Measurements from ENCODE around the gene TACC2.
A peak's percentile ranks its signal among the peaks of the same experiment; 100 is the strongest.

The TACC2 gene

DNA sequence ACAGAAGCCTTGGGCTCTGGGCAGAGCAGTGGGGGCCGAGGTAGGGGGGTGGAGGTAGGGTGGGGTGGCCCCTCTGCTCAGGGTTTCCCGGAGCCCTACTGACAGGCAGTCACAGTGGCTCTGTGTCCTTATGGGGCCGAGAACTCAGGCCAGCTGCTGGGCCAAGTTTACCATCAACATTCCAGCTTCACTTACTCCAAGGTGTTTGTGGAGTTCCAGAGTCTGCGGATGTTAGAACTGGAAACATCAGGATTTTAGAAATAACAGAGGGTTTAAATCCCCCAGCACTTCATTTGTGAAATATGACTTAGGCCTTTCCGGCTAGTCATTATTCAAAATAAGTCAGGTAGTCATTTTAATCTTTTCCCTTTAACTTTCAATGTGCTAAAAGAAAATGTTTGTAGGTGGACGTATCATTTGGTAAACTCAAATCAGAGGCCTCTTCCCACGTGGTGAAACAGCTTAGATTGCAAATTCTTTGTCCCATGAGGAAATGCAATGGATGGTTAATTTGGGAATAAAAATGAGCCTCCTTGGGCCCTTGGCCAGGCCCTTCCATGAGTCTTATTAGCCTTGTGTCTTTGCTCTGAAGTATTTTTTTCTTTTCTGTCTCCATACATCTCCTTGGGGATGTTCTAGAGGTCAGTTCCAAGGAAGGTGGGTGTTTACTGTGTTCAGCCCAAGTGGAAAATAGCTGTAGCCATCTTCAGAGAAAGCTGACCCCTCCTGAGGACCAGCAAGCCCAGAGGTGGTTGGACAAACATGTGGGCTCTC lies 182.5 kb downstream of the TACC2 start:
- DNase-seq: no peak

DNA sequence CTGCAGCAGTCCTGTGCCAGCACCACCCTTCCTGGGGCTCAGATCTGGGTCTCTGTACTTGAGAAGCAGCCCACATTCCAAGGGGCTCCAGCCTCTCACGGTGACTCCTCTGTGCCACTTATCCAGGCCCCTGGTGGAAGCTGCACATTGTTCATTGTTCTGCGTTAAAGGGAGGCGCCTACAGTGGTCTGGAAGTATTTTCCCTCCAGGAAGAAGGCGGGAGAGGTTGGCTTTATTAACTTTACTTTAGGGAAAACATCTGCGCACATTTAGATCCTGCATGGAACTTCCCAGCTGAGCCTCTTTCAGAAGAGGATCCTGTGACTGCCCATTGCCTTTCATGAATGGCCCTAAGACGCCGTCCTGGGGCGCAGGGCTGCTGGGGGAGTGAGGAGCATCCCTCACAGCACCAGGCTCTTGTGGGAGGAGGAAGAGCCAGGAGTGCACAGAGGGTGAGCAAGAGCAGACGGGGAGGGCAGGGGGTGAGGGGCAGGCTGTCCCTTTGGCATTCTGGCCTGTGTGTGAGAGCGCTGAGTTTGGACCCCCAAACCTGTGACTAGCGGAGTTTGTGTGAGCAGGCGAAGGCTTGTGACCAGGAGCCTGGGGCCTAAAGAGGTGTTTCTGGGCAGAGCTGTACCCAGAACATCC lies 183.5 kb downstream of the TACC2 start:
- no peak for DNase-seq

DNA sequence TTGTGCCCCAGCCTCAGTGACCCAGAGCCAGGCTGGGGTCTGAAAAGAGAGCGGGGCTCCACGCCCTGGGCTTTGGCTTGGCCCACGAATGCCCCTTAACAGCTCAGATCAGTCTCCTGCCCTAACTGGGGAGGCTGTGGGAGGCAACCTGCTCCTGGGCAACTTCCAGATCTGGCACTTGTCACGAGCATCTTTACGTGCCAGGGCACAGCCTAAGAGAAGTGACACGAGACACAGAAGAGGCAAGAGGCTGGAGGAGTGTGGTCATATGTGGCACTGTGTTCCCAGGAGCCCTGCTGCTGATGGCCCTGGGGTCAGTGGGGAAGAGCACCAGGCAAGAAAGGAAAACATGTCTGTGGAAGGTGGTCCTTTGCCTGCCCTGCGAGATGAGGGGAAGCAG lies 184.4 kb downstream of the TACC2 start:
- no peak for DNase-seq

DNA sequence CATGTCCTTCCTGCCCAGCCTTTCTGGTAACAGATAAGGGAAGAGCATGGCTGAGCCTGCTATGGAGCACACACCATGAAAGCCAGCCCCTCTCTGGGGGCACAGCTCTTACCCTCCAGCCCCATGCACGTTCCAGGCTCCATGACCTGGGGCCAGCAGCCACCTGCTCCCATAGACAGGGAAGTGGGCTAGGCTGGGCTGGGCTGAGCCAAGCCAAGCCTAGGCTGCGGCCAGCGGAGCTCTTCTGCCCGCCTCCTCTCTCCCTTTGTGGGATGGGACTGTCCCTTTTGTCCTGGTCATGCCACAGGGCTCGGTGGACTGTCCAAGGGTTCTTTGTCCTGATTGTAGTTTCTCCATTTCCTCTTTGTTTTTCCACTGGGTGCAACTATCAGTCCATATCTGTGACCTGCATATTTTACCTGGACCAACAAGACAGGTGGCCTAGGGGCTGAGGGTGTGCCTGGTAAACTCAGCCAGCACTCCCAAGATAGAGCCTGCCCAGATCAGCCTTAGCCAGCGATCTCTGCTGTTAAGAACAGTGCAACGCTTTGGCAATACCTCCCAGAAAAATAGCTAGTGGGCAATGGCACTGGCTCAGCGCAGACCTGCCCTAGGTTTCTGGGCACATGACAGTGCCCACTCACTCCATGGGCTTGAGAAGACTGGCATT lies 184.9 kb downstream of the TACC2 start:
- DNase-seq: no peak

DNA sequence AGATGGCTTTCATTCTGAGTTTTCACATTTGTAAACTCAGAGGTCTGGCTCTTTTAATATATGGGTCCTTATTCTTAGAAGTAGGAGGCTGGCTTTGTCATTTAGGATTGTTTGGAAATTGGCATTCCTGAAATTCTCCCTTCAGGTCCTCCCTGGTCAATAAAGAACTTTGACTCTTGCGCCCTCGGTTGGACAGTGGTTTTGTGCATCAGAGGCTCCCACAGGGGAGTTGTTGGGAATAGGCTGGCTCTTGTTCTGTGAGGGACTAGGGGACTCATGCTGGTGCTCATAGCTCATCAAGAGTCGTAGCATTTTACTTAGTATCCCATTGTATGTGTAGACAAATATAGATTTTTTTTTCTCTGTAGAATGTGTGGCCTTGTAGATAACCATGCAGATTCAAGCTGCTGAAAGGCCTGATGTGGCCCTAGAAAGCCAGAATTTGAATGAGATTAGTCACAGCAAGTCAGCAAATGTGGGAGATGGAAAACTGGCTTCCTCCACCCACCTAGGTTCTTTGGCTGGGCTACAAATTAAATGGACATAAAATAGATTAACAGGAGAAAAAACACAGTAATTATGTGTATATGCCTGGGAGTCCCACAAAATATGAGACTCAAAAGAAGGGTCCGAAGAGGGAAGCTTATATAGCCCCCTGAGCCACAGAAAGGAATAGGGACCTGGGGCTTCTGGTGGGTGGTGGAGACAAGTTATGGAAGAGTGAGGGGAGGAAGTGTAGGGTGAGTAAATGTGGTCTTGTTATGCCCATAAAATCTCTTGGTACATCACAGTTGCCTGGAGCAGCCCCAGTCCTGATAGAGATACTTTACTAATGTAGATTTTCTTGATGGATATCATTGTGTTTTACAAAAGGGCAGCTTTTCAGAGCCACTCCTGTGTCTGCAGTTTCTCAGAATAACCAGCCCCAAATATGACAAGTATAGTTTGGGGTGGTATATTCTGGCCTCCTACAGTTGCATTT lies 187.6 kb downstream of the TACC2 start:
- DNase-seq: no peak

DNA sequence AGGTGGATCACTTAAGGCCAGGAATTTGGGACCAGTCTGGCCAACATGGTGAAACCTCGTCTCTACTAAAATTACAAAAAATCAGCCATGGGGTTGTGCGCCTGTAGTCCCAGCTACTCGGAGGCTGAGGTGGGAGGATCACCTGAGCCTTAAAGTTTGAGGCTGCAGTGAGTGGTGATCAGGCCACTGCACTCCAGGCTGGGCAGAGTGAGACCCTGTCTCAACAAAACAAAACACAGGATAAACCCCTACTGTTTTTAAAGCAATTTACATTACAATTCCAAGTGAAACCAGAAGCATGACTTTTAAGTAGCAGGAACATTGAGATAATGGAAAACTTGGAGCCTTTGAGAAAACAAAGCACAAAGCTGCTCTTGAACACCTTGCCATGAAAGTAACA lies 189.7 kb downstream of the TACC2 start:
- DNase-seq: no peak

DNA sequence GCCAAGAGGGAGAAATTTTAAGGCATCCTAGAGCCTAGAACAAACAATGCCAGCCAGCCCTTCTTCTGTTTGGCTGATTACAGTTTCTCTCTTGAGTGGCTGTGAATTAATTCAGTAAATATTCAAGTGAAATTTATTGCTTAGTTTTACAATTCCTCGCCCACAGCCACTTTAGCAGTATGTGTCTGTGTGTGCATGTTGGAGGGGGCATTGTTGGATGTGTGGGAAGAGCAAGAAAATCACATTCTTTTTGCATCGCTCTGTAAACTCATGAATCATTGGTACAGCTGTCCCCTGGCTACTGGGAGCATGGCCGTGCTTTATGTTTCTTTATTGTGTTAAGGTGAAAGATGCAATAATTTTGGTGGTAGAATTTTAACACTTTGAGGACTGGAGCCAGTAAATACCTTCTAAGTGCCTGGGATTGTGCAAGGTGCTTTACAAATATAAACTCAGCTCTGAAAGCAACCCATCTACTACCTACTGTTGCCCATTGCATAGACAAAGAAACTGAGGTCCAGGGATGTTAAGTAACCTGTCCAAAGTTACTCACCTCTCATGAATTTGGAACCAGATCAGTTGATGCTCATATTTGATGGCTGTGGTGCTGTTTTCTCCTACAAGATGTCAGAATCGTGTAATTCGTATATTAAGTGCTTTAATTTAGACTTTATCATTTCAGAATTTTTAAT lies 192.2 kb downstream of the TACC2 start:
- no peak for DNase-seq

DNA sequence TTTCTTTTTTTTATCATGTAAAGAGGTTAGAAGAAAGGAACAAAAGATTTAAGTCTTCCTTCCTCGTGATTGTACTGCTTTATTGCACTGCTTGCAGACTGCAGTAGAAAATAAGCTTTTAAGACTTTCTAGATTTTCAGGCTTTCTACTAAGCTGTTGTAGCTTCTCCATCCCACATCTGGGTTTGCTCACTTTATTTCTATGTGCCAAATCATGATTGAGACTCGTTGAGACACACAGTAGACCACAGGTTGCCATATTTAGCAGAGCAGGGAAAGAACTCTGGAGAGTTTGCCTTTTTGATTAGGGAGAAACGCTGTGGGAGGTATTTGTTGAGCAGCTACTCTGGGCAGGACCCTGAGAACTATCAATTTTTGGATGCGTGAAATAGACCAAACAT lies 192.9 kb downstream of the TACC2 start:
- no peak for DNase-seq

DNA sequence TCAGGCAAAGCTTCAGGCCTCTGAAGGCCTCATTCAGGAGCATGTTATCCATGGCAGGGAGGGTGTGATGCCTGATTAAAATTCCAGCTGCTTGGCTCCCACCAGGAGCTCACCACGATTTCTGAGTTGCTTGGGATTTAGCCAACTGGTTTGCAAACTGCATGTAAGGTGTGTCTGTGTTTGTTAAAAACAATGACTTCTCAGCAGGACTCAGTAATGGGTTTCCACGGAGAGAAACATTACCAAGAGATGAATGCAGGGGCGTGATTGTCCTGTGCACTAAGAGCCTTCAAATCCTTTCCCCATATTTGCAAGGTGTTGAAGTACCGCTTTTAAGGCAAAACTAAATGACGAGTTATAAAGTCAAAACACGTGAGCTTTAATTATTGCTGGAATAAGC lies 193.3 kb downstream of the TACC2 start:
- DNase-seq: no peak

DNA sequence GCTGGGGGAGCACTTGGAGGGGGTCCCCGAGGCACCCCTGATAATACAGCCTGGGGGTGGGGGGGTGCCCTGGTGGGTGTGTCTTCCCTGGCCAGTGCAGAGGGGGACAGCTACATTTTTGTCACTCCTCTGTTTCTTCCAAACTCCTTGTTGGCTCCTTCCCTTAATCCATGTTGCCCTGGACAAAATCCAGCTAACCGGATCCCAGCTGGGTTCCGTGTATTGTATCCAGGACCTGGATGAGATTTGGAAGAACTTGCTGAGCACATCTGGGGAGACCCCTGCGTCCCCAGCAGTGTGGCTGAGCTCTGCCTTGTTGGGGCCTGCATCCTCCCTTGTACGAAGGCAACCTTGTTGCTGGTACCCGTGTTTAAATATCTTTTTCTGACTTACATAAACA lies 195.3 kb downstream of the TACC2 start:
- DNase-seq: no peak

DNA sequence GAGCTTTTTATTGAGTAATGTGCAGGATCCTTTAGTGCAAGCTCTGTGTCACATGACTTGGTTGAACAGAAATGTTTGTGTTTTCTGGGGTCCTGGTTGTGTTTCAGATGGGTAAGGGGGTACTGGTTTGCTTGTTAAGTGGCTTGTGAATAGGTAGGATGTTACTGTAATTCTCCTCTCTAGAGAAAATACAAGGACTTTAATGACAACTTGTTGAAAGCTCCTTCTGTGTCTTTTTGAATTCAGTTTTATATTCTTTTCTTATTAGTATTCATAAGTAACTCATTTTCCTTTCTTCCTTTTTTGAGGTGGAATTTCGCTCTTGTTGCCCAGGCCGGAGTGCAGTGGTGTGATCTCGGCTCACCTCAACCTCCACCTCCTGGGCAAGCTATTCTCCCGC lies 196.7 kb downstream of the TACC2 start:
- no peak for DNase-seq

DNA sequence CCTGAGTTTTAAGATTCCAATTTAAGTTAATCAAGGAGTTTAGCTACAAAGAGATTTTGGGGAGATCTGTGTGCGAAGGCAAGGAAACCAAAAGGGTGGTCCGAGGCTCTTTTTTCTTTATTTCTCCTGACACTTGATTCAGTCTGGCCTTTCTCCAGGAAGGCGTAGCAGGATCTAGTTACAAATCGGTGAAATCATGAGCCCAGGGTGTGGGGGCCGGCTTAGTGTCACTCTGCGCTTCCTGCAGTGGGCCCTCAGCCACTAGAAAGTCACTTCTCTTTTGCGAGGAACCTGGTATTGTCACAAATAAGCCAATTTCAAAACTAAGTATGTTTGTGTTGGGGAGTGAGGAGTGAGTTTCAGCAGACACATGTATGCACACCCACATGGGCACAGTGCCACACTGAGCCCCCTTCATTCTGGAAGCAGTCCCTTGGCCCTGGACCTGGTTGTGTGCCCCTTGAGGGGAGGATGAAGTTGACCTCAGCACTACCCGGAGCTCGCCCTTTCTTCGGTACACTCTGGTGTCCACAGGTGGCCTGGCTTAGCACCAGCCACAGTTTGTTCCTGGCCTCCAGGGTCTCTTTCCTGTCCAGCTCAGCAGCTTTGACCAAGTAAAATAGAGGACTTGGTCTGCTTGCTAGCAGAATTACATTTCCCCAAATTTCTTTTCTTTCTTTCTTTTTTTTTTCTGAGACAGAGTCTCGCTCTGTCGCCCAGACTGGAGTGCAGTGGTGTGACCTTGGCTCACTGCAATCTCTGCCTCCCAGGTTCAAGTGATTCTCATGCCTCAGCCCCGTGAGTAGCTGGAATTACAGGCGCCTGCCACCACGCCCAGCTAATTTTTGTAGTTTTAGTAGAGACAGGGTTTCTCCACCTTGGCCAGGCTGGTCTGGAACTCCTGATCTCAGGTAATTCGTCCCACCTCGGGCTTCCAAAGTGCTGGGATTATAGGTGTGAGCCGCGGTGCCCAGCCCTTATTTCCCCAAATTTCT lies 198.2 kb downstream of the TACC2 start:
- DNase-seq: peak in 1 of 4 experiments; percentile 10

DNA sequence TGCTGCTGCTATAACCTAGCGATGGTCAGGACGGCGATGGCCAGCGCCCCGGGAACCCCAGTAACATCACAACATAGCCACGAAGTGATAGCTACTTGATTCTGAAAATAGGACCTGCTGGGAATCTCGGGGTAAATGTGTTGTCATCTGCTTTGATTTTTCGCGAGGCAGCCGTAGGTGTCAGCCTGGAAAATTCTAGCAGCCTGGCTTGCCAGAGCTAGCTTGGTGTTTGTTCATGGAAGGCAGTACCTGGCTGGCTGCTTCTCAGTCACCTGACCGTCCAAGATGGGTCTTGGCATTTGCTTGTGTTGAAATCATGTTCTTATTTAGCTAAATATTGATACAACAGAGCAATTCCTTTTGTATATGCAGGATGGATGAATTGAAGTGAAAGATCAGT lies 199.7 kb downstream of the TACC2 start:
- no peak for DNase-seq

DNA sequence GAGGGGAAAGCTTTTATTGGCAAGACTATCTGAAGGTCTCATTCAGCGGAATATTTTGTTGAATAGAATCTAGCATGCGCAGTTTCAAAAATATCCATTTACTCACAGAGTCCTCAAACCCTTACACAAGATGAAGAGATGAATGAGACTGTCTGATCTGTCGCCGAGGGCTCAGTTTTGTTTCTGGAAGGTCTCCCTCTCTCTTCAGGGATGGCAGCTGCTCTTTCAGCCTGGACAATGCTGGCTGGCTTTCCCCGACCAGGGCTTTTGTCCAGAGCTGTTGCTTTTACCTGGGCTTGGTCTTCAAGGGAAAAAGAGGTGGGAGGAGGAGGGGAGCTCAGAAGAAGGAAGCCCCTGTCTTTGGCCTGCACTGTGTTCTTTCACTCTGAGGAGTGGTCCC lies 200.2 kb downstream of the TACC2 start:
- no peak for DNase-seq

DNA sequence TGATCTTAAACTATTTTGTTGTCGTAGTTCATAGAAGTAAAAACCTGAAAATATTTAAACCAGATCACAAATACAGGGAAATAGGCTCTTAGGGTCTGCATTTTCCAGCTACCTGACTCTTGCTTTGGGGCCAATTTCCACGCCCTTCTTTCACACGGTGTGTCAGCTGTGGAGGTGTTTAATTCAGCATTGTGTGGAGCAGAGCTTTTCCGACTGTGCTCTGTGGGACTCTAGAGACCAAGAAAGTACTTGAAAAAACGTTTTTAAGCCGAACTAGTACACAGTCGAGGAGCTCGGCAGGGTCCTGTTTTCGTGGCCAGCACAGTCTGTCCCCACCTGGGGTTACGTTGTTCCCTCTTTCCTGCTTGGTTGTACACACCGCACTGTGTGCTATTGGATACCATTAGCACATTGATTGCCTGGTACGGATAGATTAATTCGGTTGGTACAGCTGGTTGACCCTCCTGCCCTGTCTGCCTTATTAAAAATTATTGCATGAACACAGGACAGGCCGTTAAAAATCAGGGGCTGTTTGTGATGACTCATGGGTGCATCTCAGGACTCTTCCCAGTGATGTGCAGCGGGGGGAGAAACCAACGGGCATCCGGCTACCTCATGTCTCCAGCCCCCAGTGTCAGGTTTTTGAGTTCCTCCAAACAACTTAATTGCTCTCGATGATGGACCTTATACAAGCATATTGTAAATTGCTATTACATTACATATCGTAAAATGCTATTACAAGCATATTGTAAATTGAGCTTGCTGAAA lies 201.4 kb downstream of the TACC2 start:
- DNase-seq: no peak

DNA sequence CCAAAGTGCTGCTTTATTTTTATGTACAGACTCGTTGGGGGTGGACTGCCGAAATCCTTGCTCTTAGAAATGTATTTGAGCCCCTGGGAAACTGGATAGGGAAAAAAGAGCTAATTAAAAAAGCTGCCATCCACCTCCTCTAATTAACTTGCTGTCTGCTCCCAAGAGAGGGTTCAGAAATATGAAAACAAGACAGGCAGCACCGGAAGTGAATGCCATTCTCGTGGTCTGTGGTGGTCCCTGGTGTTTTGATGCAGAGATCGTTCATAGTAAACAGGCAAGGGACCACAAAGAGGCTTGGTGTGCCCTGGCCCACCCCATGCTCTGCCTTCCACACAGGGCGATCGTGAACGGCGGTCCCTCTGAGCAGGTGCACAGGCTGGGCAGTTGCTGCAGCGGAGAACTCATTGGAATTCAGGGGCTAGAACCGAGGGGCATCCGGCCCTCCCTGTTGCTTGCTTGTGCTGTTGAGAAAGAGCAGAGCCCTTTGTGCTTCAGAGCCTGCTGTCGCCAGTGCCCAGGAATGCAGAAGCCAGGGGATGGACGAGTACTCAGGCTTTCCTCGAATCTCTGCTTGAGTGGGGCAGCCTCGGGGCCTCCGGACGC lies 203.1 kb downstream of the TACC2 start:
- DNase-seq: no peak

DNA sequence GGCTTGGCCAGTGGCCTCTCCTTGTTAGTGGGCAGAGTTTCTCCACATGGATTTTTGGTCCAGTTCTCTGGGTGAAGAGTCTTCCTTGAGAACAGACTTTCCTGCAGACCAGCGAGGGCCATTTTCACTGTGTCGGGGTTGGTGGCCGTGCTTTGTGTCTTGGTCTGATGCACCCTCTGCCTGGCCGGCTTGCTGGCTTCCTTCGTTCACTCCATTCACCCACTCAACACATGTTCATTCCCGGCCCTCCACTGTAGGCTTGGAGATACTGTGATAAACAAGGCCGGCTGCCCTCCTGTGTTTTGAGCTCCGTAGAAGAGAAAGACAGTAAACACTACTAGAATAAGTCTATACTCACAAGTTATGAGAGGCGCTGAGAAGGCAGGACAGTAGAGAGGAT lies 205.3 kb downstream of the TACC2 start:
- no peak for DNase-seq

DNA sequence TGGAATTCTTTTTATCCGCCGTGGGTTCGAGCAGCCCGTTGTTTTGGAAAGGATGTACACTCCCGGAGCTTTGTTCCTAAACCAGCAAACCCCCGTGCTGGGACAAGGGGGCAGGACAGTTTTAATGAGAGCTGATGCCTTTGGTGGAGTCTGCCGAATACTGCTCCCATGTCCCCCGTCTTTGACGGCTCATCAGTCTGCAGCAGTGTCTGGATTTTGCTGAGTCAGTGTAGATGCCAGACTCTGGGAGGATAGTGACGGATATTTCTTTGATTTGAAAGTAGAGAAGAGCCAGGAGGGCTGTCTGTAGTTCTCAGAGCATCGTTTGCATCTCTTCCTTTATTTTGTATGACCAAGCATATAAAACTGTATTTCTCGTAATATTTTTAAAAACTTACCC lies 207.3 kb downstream of the TACC2 start:
- no peak for DNase-seq

DNA sequence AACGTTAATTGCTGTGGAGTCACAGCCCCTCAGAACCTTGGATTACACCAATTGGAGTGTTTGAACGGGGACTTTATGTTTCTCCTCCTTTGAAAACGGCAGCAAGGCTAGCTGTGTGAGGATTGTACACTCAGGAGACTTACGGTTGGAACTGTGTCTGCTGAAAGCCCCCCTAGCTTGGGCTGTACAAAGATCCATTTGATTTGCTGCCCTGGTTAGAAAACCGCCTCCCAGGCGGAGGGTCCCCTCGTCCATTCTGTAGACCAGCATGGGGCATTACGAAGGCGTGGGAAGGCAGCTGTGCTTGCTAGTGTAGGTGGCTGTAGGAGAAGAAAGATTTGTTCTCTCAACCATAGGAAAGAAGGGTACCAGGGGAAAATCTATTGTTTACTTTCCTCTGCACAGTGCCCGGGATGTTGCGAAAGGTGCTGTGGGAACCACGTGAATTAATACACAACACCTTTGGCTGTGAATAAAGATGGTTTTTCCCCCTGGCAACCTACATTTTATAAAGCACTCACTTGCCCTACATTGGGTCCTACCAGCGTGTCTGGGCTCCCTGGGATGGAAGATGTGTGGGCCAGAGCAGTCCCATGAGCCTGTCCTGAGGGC lies 208.8 kb downstream of the TACC2 start:
- no peak for DNase-seq
